Mesendoderm (in vitro differentiated cells): ENCODE results near the gene ADD3.

Experiments used
- DNase-seq: peaks from one replicate; pipeline ENCODE4 v3.0.0; 2013
- H2AK5ac ChIP-seq: 2 replicates; pipeline ENCODE4 v1.6.1; 2013; ENCODE audit warnings: low read length, inconsistent platforms
- H2BK120ac ChIP-seq: 2 replicates; pipeline ENCODE4 v1.6.1; 2013; ENCODE audit warnings: low read depth, mild to moderate bottlenecking, low read length, moderate library complexity, mixed read lengths
- H2BK15ac ChIP-seq: replicated peaks from 2 replicates; pipeline ENCODE4 v1.6.1; 2013; ENCODE audit warnings: low read depth, mild to moderate bottlenecking, moderate library complexity
- H2BK5ac ChIP-seq: 2 replicates; pipeline ENCODE4 v1.6.1; 2013; ENCODE audit warnings: low read length, inconsistent platforms
- H3K18ac ChIP-seq: 2 replicates; pipeline ENCODE4 v1.6.1; 2013; ENCODE audit warnings: mild to moderate bottlenecking, low read length, mixed read lengths
- H3K23ac ChIP-seq: one replicate; pipeline ENCODE4 v1.6.1; 2013; ENCODE audit warnings: low read length
- H3K27ac ChIP-seq: 2 replicates; pipeline ENCODE4 v1.5.1; 2013; ENCODE audit warnings: low read depth, mild to moderate bottlenecking, inconsistent platforms, low read length, moderate library complexity
- H3K27me3 ChIP-seq: 2 replicates; pipeline ENCODE4 v1.6.1; 2013; ENCODE audit warnings: low read length, control low read depth, mild to moderate bottlenecking, inconsistent platforms; ENCODE audit not compliant: insufficient read depth, poor library complexity
- H3K36me3 ChIP-seq: 2 replicates; pipeline ENCODE4 v1.6.1; 2013; ENCODE audit warnings: low read length, inconsistent platforms; ENCODE audit not compliant: control insufficient read depth, insufficient read depth
- H3K4ac ChIP-seq: one replicate; pipeline ENCODE4 v1.6.1; 2013; ENCODE audit warnings: low read depth, mild to moderate bottlenecking, low read length, moderate library complexity
- H3K4me1 ChIP-seq: 2 replicates; pipeline ENCODE4 v1.6.1; 2013; ENCODE audit warnings: low read depth, low read length, inconsistent platforms; ENCODE audit not compliant: control insufficient read depth
- H3K4me2 ChIP-seq: 2 replicates; pipeline ENCODE4 v1.6.1; 2013; ENCODE audit warnings: low read length
- H3K4me3 ChIP-seq: 2 replicates; pipeline ENCODE4 v1.5.1; 2013; ENCODE audit warnings: mild to moderate bottlenecking, low read length
- H3K56ac ChIP-seq: one replicate; pipeline ENCODE4 v1.6.1; 2013; ENCODE audit warnings: low read length
- H3K79me1 ChIP-seq: 2 replicates; pipeline ENCODE4 v1.6.1; 2013; ENCODE audit warnings: low read length, inconsistent platforms
- H3K79me2 ChIP-seq: 2 replicates; pipeline ENCODE4 v1.6.1; 2013; ENCODE audit warnings: mild to moderate bottlenecking, low read length; ENCODE audit not compliant: control insufficient read depth, insufficient read depth
- H3K9ac ChIP-seq: 2 replicates; pipeline ENCODE4 v1.6.1; 2013; ENCODE audit warnings: low read length, inconsistent platforms
- H4K5ac ChIP-seq: one replicate; pipeline ENCODE4 v1.6.1; 2013; ENCODE audit warnings: low read length
- H4K8ac ChIP-seq: one replicate; pipeline ENCODE4 v1.6.1; 2013; ENCODE audit warnings: low read depth, mild to moderate bottlenecking, control low read depth, low read length, moderate library complexity
- WGBS: extraction: QIAGEN DNeasy Blood & Tissue Kit; methylation state at CpG from one replicate; pipeline ENCODE4 v1.1.7; 2013; ENCODE audit warnings: low lambda C conversion rate, missing lambda C conversion rate; ENCODE audit not compliant: insufficient coverage; ENCODE audit errors: extremely low coverage; 5-methylcytosine and 5-hydroxymethylcytosine counted together

ADD3 gene

DNA sequence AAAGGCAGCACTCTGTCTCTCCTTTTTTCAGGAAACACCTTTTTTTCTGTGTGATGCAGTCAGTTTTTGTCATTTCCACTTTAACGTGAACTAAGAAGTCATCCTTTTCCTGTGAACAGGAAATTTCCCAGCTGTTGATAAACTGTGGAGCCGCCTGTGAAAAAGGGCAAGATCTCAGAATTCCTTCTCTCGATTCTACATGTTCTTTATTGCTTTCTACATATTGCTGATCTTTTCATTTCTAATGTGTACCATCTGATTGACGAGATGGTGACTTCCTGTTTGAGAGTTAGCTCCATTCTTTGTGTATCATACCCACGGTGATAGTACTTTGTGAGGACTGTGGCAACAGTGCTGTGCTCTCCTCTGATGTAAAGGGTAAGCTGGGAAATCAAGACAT is 50.4 kb downstream of the ADD3 start:
- no CpG with 5 or more reads among the region's 5 CpGs for WGBS
- H3K9ac ChIP-seq, result no peak overlapping the region
- H2AK5ac ChIP-seq, result no peak overlapping the region
- H3K4me3 ChIP-seq, result no peak overlapping the region
- DNase-seq, result no peak
- no peak overlapping the region for H3K27ac ChIP-seq
- H3K36me3 ChIP-seq, result no peaks in the 10 kb centered on the region
- H3K18ac ChIP-seq, result no peak overlapping the region
- no peak overlapping the region for H2BK15ac ChIP-seq
- H2BK120ac ChIP-seq, result no peak overlapping the region
- no peak overlapping the region for H3K4ac ChIP-seq
- H3K79me1 ChIP-seq, result peaks cover 7% of the 10 kb centered on the region
- H3K56ac ChIP-seq, result no peak overlapping the region
- H2BK5ac ChIP-seq, result no peak overlapping the region
- H4K5ac ChIP-seq, result no peak overlapping the region
- H3K79me2 ChIP-seq, result peaks cover 6% of the 10 kb centered on the region
- no peaks in the 10 kb centered on the region for H3K27me3 ChIP-seq
- H3K4me1 ChIP-seq, result peaks cover 4% of the 10 kb centered on the region
- no peak overlapping the region for H3K23ac ChIP-seq
- no peak overlapping the region for H3K4me2 ChIP-seq
- no peak overlapping the region for H4K8ac ChIP-seq

DNA sequence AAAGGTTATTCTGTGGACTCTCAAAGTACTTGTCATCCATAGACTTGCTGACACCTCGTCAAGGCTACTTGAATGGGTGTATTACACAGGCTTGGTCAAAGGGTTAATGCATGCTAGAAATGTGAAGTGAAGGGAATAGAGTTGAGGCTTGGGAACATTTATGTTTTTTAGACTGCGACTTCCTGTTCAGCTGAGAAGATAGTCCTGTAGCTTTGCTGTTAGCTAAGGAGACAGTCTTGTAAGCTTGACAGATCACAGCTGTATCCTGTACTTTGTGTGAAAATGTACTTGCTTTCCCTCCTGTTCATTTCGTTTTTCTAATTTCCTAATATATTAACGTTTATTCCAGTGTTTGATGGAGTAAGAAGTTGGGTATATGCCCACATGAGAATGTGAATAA is 52.1 kb downstream of the ADD3 start:
- Histone ChIP-seq H3K4me1 (peaks cover 4% of the 10 kb centered on the region), H3K4me2 (no peak overlapping the region), H2BK120ac (no peak overlapping the region), H3K9ac (no peak overlapping the region), H3K4ac (no peak overlapping the region), H3K23ac (no peak overlapping the region), H3K56ac (no peak overlapping the region), H3K27me3 (no peaks in the 10 kb centered on the region), H3K79me1 (peaks cover 7% of the 10 kb centered on the region), H2AK5ac (no peak overlapping the region), H2BK15ac (no peak overlapping the region), H4K8ac (no peak overlapping the region), H3K18ac (no peak overlapping the region), H3K36me3 (no peaks in the 10 kb centered on the region), H2BK5ac (no peak overlapping the region), H4K5ac (no peak overlapping the region), H3K27ac (no peak overlapping the region), H3K79me2 (peaks cover 6% of the 10 kb centered on the region), H3K4me3 (no peak overlapping the region)
- WGBS, result no CpG with 5 or more reads among the region's 4 CpGs
- no peak for DNase-seq

DNA sequence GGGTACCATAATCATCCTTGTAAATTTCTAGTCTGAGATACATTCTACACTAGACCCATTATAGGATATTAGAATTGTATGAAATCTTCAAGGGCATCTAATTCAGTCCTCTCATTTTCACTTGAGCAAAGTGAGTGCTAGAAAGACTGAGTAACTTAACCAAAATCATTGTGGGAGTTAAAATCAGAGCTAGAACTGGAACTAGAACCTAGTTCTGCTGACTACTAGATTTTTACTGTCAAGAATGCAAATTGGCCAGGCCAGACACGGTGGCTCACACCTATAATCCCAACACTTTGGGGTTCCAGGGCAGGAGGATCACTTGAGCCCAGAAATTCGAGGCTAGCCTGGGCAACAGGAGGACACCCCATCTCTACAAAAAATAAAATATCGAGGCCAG is 53.9 kb downstream of the ADD3 start:
- no peak overlapping the region for H2BK5ac ChIP-seq
- H4K8ac ChIP-seq, result no peak overlapping the region
- no peak overlapping the region for H3K23ac ChIP-seq
- H3K27me3 ChIP-seq, result no peaks in the 10 kb centered on the region
- no peak overlapping the region for H2AK5ac ChIP-seq
- no peak overlapping the region for H2BK120ac ChIP-seq
- H3K4me1 ChIP-seq, result peaks cover 4% of the 10 kb centered on the region
- H2BK15ac ChIP-seq, result no peak overlapping the region
- no peak overlapping the region for H3K4me3 ChIP-seq
- H3K27ac ChIP-seq, result no peak overlapping the region
- H3K56ac ChIP-seq, result no peak overlapping the region
- H3K79me2 ChIP-seq, result peaks cover 6% of the 10 kb centered on the region
- peaks cover 7% of the 10 kb centered on the region for H3K79me1 ChIP-seq
- H4K5ac ChIP-seq, result no peak overlapping the region
- no peak overlapping the region for H3K4me2 ChIP-seq
- no peak for DNase-seq
- no peak overlapping the region for H3K9ac ChIP-seq
- H3K4ac ChIP-seq, result no peak overlapping the region
- no CpG with 5 or more reads among the region's 3 CpGs for WGBS
- no peak overlapping the region for H3K18ac ChIP-seq
- H3K36me3 ChIP-seq, result no peaks in the 10 kb centered on the region

DNA sequence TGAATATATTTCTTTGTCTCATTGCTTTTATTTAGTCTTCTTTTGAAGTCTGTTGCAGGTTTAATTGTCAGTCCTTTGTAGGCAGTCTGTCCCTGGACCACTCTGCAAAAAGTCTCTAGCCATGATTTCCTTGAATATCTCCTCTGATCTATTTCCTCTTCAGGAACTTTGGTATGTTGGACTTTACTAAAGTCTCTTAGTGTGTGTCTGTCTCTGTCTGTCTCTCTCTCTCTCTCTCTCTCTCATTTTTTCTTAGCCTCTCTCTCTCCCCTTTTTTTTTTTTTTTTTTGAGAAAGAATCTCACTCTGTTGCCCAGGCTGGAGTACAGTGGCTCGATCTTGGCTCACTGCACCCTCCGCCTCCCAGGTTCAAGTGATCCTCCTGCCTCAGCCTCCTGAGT is 57.5 kb downstream of the ADD3 start:
- no peak overlapping the region for H3K23ac ChIP-seq
- WGBS, result no CpG with 5 or more reads among the region's 2 CpGs
- H2BK5ac ChIP-seq, result no peak overlapping the region
- peaks cover 4% of the 10 kb centered on the region for H3K4me1 ChIP-seq
- H3K4ac ChIP-seq, result no peak overlapping the region
- H4K5ac ChIP-seq, result no peak overlapping the region
- no peak overlapping the region for H3K27ac ChIP-seq
- H3K36me3 ChIP-seq, result no peaks in the 10 kb centered on the region
- no peak overlapping the region for H2BK120ac ChIP-seq
- no peak overlapping the region for H3K4me3 ChIP-seq
- H3K56ac ChIP-seq, result no peak overlapping the region
- no peak overlapping the region for H3K9ac ChIP-seq
- no peak overlapping the region for H2AK5ac ChIP-seq
- H4K8ac ChIP-seq, result no peak overlapping the region
- H2BK15ac ChIP-seq, result no peak overlapping the region
- no peaks in the 10 kb centered on the region for H3K27me3 ChIP-seq
- H3K4me2 ChIP-seq, result no peak overlapping the region
- no peak overlapping the region for H3K18ac ChIP-seq
- no peak for DNase-seq
- peaks cover 2% of the 10 kb centered on the region for H3K79me2 ChIP-seq
- no peaks in the 10 kb centered on the region for H3K79me1 ChIP-seq

DNA sequence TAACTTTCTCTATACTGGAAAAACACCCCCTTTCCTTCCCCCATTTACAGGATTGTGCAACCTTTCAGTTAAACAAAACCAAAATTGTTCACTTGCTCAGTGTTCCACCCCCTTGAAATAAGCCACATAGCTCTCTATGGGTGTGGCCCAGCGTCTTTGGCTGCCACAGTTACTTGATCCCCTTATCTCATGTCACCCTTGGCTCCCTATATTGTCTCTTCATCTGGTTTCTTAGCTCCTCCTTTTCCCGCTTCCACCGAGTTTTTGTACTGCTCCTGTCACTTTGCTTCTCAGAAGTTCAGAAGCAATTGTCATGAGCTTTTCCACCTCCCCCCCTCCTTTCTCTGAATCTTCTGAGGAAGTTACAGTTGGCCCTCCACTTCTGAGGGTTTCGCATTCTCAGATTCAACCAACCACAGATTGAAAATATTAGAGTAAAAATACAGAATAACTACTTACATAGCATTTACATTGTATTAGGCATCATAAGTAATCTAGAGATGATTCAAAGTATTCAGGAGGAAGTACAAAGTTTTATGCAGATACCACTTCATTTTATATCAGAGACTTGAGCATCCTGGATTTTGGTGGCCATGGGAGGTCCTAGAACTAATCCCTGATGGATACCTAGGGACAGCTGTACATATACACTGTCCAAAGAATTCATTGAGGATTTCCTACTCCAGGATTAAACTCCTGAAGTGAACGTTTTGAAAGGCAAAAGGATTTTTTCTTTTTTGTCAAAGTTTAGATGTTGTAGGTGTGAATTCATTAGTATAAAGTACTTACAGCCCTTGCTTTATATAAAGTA is 60.4 kb downstream of the ADD3 start:
- H3K36me3 ChIP-seq, result no peaks in the 10 kb centered on the region
- H4K5ac ChIP-seq, result no peak overlapping the region
- no peak overlapping the region for H2BK120ac ChIP-seq
- H3K27me3 ChIP-seq, result no peaks in the 10 kb centered on the region
- H3K4me1 ChIP-seq, result peaks cover 4% of the 10 kb centered on the region
- no peak overlapping the region for H3K4me2 ChIP-seq
- no peak overlapping the region for H3K23ac ChIP-seq
- H3K79me2 ChIP-seq, result no peaks in the 10 kb centered on the region
- no peak overlapping the region for H4K8ac ChIP-seq
- H3K18ac ChIP-seq, result no peak overlapping the region
- no peak overlapping the region for H3K27ac ChIP-seq
- peak; percentile 83 for DNase-seq
- H2AK5ac ChIP-seq, result no peak overlapping the region
- no peaks in the 10 kb centered on the region for H3K79me1 ChIP-seq
- H2BK15ac ChIP-seq, result no peak overlapping the region
- no peak overlapping the region for H3K9ac ChIP-seq
- no CpG with 5 or more reads among the region's 5 CpGs for WGBS
- H3K56ac ChIP-seq, result no peak overlapping the region
- H3K4ac ChIP-seq, result no peak overlapping the region
- no peak overlapping the region for H3K4me3 ChIP-seq
- H2BK5ac ChIP-seq, result no peak overlapping the region

DNA sequence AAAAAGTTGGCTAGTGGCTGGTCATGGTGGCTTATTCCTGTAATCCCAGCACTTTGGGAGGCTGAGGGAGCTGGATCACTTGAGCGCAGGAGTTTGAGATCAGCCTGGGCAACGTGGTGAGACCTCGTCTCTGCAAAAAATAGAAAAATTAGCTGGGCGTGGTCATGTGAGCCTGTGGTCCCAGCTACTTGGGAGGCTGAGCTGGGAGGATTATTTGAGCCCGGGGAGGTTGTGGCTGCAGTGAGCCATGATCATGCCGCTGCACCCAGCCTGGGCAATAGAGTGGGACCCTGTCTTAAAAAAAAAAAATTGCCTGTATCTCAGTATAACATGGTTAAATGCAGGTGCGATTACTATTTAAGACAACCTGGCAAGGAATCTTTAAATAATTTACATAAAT is 61.0 kb downstream of the ADD3 start:
- Histone ChIP-seq H2BK15ac (no peak overlapping the region), H4K5ac (no peak overlapping the region), H3K27me3 (no peaks in the 10 kb centered on the region), H3K27ac (no peak overlapping the region), H3K79me1 (no peaks in the 10 kb centered on the region), H2AK5ac (no peak overlapping the region), H3K9ac (no peak overlapping the region), H3K4ac (no peak overlapping the region), H3K4me3 (no peak overlapping the region), H2BK120ac (no peak overlapping the region), H3K79me2 (no peaks in the 10 kb centered on the region), H3K36me3 (no peaks in the 10 kb centered on the region), H3K18ac (no peak overlapping the region), H3K4me1 (peaks cover 5% of the 10 kb centered on the region), H3K23ac (no peak overlapping the region), H3K56ac (no peak overlapping the region), H3K4me2 (no peak overlapping the region), H4K8ac (no peak overlapping the region), H2BK5ac (no peak overlapping the region)
- DNase-seq, result no peak
- no CpG with 5 or more reads among the region's 7 CpGs for WGBS
